SW480 (cell line): ENCODE measurements around the gene GGACT.
"Not testable (repeated sequence)": the region's sequence is repeated elsewhere in the genome, so short reads cannot be mapped to it uniquely, and the experiment has no call there.

Experiments used
- DNase-seq: peaks from one replicate; pipeline ENCODE4 v3.0.0-alpha.2; 2016; ENCODE audit warnings: low spot score

The GGACT gene

DNA sequence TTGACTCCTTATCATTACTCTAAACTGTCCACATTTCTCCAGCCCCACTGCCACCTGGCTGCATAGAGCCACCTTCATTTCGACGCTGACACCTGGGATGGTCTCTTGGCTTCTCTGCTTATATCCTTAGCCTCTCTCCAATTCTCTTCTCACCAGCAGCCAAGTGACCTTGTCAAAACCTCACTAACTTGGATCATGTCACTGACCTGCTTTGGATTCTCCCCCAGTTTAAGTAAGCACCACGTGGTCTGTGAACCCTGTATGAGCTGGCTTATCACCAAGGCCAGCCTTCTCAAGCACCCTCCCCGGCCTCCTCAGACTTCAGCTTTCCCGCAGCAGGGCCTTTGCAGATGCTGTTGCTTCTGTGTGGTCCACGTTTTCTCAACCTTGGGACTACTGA, 12.3 kb upstream of the GGACT start:
- no peak for DNase-seq

DNA sequence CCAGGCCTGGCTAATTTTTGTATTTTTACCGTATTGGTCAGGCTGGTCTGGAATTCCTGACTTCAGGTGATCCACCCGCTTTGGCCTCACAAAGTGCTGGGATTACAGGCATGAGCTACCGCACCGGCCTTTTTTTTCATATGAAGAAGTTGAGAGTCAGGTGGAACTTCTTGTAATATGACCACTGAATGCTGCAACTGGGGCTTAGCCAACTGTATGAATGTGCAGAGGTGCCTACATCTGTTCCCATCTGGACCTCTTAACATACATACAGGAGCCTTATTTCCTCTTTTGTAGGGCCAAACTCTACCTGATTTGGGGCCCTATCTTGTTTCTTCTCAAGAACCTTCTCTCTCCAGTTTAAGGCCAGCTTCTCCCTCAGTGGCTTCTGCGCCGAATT, 11.9 kb upstream of the GGACT start:
- no peak for DNase-seq

DNA sequence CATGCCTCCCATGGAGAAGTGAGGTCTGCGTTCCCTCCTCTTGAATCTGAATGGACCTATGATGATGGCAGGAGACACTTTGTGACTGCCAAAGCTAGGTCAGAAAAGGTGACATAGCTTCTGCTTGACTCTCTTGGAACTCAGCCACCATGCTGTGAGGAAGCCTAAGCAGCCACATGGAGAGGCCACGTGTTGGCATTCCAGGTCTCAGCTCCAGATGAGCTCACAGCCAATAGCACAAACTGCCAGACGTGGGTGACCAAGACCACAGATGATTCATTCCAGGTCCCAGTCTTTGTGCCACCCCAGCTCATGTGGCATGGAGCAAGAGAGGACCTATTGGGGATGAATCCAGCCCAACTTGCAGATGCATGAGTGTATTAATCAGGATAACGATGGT, 8.7 kb upstream of the GGACT start:
- DNase-seq: no peak

DNA sequence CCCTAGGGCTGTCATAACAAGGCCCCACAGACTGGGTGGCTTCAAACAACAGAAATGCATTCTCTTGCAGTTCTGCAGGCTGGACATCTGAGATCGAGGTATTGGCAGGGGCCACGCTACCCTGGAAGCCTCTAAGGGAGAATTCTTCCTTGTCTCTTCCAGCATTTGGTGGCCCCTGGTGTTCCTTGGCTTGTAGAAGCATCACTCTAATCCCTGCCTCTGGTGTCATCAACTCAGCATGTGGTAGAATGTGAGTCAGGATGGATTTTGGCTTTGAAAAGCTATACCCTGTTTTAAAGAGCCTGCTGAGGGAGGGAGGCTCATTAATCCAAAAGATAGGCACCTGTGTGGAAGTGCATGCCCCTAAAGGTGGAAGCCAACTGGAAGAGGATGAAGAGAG, 7.9 kb upstream of the GGACT start:
- no peak for DNase-seq

DNA sequence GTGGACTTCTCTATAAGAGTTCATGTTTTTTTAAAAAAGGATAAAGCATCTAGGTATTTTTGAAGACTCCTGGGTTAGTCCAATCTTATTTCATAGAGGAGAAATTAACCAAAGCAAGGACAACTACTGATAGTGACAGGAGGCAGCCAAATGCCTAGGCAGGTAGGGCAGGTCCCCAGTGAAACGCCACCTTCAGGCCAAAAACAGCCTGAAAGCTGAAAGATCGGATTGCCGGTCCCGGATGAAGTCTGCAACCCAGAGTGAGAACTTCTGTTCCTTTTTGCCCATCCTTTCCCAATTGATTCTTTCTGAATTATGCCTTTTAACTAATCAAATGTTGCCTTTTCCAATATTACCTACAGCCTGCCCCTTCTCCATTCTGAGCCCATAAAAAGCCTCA, 6.1 kb upstream of the GGACT start:
- DNase-seq: no peak

DNA sequence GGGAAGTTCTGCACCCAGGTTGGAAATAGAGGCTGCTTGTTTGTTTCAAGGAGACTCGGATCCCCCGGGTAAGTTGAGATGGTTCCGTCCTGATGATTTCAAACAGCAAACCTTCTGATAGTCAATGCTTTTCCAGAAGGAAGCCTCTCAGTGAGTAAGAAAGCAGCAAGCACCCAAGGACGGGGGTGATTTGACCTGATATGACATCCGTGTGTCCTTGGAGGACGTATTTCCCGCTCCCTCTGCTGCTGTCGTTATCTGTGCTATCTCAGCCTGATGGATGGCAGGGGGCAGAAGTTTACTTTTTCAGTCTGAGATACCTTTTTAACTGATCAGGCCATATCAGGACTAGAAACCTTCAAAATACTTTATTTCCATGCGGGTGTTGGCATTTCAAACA, 5.7 kb upstream of the GGACT start:
- DNase-seq: no peak

DNA sequence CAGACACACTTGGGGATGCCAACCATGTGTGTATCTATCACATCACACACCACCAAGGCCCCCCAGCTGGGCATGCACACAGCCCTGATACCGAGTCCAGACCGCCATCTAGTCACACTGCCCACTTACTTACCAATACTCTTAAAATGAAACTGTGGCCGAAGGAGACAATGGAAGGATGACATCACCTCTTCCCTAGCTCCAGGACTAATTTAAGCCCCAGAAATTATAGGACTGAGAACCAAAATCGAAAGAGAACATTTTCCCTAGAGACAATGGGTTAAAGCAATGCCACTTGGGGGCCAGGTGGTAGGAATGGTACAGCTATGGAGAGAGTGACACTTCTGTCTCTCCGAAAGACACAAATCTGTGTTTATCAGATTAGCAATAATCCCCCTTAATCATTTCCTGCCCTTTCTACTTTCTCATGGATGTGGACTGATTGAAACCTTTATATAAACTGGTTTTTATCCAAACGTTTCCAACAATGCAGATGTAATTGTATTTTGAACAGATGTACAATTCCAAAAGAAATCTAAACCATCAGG, 663 bp upstream of the GGACT start:
- DNase-seq: peak; percentile 11

DNA sequence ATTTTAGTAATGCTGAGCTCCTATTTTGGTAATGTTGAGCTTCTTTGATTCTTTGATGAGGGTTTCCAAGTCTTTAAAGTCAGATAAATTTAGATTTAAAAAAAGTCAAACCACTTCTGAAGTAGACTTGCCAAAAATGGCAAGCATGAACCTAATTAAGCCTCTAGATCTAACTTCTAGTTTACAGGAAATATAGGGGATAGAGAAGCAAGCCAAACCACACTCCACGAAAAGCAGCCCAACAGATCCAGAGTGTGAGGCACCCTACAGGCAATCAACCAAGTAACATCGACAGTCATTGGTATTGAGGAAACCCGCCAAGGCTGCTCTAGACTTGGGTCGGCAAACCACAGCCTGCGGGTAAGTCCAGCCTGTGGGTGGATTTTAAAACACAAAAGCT, 3.7 kb downstream of the GGACT start:
- DNase-seq: no peak

DNA sequence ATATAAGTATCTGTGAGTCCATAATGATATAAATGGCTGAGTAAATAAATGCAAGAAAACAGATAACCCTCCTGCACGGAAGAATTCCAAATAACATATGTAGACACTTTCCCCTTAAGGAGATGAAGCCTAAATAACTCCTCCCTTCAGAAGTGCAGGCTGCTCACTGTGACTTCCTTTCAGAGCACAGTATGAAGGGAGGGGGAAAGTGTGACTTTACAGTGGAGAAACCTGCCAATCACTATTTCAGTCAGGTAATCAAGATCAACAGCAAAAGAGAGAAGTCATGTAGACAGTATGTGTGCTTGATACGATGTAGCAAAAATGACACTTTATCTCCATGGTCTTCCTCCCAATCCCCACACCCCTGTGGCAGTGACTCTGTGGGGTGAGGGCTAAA, 7.1 kb downstream of the GGACT start:
- no peak for DNase-seq

DNA sequence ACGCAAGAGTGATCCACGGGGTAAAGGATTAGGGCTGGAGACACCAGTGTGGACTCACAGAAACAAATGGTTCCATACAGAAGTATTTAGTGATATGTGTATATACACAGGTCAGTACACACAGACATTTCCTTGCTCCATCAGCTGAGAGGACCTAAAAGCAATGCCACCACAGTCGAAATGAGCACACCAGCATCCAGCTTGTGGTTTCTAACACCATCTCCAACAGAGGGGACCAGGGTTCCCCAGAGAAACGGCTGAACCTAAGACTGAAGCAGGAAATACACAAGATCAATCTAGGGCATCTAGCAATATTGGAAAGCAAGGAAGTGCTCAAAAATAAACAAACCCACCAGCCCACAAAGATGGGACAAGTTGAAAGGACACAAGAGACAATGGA, 7.6 kb downstream of the GGACT start:
- DNase-seq: no peak

DNA sequence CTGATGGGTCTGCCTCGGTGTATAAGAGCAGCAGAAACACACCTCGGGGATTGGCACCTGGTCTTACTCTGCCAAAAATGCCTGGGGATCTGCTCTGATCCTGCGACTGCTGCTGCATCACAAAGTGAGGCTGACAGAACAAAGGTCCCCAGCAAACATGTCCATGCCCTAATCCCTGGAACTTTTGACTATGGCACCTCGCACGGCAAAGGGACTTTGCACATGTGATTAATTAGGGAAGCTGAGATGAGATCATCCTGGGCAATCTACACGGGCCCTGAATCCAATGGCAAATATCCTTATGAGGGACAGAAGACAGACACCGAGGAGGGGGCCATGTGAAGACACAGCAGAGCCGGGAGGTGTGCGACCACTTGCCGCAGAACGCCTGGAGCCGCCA, 8.5 kb downstream of the GGACT start:
- no peak for DNase-seq

DNA sequence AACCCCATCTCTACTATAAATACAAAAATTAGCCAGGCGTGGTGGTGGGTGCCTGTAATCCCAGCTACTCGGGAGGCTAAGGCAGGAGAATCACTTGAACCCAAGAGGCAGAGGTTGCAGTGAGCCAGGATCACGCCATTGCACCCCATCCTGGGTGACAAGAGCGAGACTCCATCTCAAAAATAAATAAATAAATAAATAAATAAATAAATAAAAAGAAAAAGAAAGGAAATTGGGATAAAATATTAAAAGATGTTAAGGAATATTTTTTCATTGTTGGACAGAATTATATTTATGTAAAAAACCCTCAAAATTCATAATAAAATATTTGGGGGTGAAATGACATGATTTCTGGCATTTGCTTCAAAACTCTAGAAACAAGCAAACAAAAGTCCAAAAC, 11.3 kb downstream of the GGACT start:
- DNase-seq: not testable (repeated sequence)

DNA sequence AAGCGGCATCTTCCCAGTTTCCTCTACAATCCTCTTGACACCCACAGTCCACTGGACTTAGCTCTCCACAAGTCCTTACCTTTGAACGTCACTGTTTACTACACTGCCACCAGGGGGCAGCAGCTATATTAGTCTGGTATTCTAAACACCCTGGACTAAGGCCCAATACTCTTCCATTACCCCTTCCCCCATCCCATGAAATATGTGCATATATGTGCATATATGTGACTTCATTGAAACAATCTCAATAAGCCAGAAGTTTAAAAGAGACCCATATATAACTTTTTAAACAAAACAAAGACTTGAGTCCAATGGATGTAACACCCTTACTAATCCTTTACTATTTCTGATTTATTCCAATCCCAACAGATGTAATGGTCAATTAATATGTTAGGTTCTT, 15.5 kb downstream of the GGACT start:
- DNase-seq: peak; percentile 76

DNA sequence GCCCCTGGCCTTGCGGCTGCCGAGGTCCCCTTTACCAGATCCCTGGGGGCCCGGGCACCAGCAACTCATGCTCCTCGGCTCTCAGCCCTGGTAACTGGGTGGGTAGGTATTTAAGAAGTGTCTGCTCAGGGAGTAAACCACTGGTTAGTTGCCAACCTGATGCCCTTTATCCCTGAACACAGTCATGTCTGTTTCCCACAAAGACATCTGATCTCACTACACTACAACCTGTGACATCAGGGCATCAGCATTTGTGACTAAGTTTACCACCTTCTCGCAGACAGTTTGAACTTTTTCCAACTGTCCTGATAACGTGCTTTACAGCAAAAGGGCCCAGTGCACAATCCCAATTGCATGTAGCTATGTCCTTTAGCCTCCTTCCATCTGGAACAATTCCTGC, 22.0 kb downstream of the GGACT start:
- peak; percentile 34 for DNase-seq

DNA sequence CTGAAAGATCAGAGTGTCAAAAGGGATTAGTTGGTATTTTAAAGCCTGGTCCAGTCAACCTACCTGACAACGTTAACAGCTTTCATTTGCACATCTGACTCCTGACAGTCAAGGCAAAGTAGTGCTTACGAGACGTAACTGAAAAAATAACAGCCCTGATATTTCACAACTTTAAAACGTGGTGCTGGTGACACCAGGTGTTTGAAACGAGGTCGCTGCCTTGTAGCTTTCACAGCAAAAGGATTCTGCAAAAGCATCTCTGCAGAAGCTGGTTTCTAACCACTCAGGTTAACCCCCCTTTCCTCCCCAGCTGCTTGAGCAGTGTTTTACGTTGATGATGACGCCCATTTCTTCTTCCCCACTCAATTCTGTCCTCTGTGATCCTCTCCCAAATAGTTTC, 23.3 kb downstream of the GGACT start:
- no peak for DNase-seq

DNA sequence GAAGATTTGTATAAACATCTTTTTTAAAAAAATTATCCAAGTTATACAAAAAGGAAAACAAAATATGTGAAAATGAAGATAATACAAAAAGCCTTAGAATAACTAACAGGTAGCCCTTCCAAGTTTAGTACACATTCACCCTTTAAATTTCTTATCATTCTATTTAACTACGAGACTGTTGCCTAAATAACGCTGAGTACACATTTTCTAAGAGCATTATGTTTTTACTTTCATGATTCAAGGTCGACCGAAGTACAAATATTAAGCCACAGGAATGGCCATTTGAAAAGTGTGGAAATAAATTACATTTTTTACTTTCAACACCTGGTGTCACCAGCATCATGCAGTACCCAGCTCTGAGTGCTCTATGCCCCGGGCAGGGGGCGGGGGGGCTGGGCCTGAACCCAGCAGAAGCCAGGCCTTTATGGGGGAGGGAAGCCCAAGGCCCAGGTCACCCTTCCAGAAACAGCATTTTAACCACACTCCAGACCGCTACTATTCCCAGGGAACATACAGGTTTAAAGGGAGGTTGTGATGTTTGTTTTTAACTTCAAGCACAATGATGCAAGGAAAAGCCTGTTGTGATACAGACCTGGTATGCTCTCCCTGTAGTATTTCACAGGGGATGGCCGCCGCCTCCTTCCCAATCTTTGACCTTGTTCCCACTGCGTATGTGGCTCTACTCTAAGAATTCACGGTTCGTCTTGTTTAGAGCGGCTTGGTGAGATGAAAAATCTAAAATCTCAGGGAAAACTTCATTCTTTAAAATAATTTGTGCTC, 24.0 kb downstream of the GGACT start:
- no peak for DNase-seq

DNA sequence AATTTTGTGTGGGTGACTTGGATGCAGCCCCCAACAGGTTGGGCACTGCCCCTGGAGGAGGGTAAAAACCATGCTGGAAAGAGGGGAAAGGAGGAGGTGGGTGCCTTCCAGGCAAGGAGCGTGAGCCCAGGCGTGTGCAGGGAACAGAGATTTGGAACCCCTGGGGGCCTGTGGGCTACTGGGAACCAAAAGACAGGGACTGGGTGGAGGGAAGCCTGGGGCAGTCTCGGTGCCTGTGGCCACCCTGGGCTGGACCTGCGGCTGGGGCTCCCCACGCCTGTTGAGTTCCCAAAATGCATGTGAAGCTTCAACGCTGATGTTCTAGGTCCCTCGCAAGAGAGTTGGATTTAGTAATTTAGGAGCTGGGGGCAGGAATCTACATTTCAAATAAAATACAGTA, 24.8 kb downstream of the GGACT start:
- no peak for DNase-seq

DNA sequence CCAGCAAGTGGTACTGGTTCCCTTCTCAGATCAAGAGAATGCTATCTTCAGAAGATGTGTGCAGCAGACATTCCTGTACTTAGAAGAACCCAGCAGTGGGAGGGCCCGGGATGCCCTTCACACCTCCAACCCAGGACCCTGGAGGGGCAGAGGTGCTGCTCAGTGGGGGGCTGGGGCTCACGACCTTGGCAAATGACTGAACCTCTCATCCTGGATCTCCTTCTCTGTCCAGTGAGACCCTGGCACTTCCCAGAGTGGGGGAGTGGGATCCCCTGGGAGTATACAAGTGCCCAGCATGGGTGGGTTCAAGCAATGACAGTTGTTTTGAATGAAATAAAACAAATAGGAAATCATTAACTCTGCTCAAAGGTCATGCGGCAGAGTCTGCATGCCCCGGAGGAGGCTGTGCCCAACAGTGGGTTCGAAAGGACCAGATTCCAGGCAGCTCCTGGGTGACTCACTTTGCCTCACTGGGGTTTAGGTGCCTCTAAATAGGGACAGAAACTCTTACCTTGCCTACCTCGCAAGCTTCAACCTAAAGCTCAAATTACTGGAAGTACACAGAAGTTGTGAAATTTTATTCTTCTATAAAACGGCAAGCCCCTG, 26.9 kb downstream of the GGACT start:
- no peak for DNase-seq

DNA sequence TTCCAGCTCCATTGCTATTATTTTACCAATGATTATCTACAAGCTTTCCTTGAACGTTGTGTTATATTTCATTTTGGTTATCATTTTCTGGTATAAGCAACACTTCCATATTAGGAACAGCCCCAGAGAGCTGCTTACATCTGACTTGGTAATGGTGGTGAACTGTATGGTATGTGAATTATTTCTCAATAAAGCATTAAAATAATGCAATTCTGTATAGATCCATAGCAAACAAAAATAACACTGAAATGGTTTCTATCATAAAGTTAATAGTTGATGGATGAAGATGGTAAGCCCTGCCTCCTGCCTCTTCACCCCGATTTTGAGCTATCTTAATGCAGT, 27.5 kb downstream of the GGACT start:
- no peak for DNase-seq

DNA sequence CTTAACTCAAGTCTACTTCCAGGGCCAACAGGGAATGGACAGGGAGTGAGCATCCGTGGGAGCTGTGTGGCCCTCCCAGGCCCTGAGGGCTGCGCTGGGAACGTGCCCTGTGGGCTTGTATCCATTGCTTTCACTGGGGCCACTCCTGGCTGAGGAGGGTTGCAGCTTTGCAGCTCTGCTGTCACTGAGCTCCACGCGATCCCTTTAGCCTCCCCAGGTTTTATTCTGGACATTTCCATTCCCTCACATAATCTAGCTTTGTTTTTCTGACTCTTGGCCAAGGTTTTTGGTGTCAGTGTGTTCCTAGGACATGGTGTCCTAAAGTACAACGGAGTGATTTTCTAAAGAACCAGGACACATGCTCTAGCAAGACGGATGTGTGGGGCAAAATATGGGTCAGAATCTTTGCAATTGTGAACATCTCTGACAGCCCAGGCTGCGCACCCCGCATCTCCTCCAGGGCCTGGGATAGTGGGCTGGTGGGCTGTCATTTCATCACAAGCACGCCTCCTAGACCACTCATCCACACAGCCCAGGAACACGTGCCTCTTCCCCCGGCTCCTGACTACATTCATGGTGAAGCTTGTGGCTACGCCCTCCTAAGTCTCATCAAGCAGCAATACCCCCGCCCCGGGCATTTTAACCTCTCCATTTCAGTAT, 28.0 kb downstream of the GGACT start:
- no peak for DNase-seq

DNA sequence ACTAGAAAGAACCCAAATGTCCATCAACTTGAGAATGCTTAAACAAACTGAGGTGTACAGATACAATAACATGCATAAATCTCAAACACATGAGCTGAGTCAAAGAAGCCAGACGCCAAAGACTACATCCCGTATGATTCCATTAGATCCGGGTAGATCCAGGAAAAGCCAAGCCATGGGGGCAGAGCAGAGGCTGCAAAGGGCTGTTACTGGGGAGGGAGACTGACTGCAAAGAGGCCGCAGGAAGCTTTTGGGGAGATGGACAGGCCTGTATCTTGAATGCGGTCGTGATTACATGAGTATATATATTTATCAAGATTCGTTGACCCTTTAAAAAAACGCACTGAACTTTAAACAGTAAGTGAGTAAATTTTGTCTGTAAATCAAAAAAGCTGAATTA, 28.7 kb downstream of the GGACT start:
- DNase-seq: no peak

DNA sequence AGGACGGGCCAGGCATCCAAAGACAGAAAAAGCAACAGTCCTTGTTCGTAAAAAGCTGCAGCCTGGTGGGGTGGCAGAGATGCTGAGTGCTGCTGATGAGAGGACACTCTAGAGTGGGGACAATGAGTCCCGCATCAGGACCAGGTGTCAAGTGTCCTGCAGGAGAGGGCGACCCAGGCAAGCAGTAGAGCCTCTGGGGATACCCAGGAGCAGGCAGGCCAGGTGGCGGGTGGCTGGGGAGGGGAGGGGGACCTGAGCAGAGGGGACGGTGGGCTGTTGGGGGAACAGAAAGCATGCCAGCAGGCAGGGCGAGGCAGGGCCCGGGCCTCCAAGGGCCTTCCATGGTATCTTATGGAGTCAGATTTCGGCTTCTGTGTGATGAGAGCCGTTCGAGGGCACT, 35.8 kb downstream of the GGACT start:
- DNase-seq: no peak

DNA sequence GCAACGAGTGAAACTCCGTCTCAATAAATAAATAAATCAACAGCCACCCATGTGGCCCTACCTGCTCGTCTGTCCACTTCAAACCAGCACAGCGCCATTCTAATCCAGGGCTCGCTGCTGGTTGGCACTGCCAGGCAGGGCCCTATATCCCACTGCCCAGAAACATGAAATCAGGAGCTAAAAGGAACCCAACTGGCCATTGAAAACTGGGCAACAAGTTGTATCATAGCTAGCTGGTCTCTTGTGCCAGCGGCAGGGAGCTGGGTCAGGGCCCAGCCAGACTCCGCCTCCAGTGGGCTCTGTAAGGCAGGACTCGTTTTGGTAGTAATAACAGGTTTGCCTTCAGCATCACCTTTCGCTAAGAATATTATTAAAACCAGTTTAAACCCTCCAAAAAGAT, 39.3 kb downstream of the GGACT start:
- no peak for DNase-seq
